Body of pancreas (tissue), 4 donors: ENCODE measurements around the gene PHLPP2. TPM values are rescaled to one million over a fixed set of nuclear protein-coding genes. Genes with fewer than 3 reads are reported as not detected.
A peak's percentile ranks its signal among the peaks of the same experiment; 100 is the strongest.

Experiments used
- ATAC-seq: fragments of 150-250 bp; one replicate; pipeline ENCODE4 v1.9.1; 2016
- DNase-seq, 4 donors: peaks; one replicate each; pipeline ENCODE4 v3.0.0-alpha.2; 2019
- H3K27ac ChIP-seq, 4 donors: fragments of 200-600 bp; sonication (generic); 1 replicate in 3 of 4; 2 replicates in 1 of 4; pipeline versions ENCODE4 v1.5.1 to v1.6.1; 2016 to 2019; ENCODE audit warnings: mild to moderate bottlenecking in 1 of 4, mixed read lengths in 1 of 4, moderate library complexity in 1 of 4
- H3K27me3 ChIP-seq, 2 donors: fragments of 200-600 bp; sonication (generic); one replicate each; pipeline ENCODE4 v1.6.0; 2016; ENCODE audit warnings: mild to moderate bottlenecking in 1 of 2
- H3K36me3 ChIP-seq, 2 donors: fragments of 200-600 bp; sonication (generic); replicated peaks in 1 of 2; 2 replicates each; pipeline ENCODE4 v1.5.1; 2016; ENCODE audit warnings: low read depth in 2 of 2; ENCODE audit not compliant: insufficient read depth in 1 of 2
- H3K4me1 ChIP-seq: fragments of 200-600 bp; sonication (generic); one replicate; pipeline ENCODE4 v1.6.0; 2016
- H3K4me3 ChIP-seq, 2 donors: fragments of 200-600 bp; sonication (generic); 1 replicate in 1 of 2; 2 replicates in 1 of 2; pipeline ENCODE4 v1.5.1; 2016 to 2019
- H3K9me3 ChIP-seq, 3 donors: fragments of 200-600 bp; sonication (generic); 1 replicate in 2 of 3; 2 replicates in 1 of 3; pipeline ENCODE4 v1.5.1; 2016
- CTCF ChIP-seq, 7 experiments: fragments of 450-650 bp in 4 of 7; fragments of 200-600 bp in 3 of 7; sonication (generic) in 3 of 7; IDR thresholded peaks; one replicate each; pipeline ENCODE4 v1.5.1; 2016 to 2019; ENCODE audit warnings: antibody characterized with exemption in 7 of 7
- POLR2A ChIP-seq, 3 donors: fragments of 450-650 bp; IDR thresholded peaks; one replicate each; pipeline ENCODE4 v1.6.1; 2016; ENCODE audit warnings: antibody characterized with exemption in 3 of 3, mild to moderate bottlenecking in 2 of 3
- WGBS, 2 donors: methylation state at CpG; one replicate each; pipeline ENCODE4 v1.1.5; 2017; 5-methylcytosine and 5-hydroxymethylcytosine counted together
- intact Hi-C: fragments of 100-400 bp; cut with DNase I; formaldehyde crosslinking; loops from one replicate; pipeline ENCODE4 v1.15.1; 2023
- total RNA-seq, 2 donors: library from RNA; depleted of rRNA; stranded (reverse); fragments of >200 nt; gene quantifications; one replicate each; pipeline ENCODE4 v1.1.0, GENCODE V29; 2016

The PHLPP2 gene
- total RNA-seq, 2 donors from 2014 or later, result 4.2 to 5.9 TPM

DNA sequence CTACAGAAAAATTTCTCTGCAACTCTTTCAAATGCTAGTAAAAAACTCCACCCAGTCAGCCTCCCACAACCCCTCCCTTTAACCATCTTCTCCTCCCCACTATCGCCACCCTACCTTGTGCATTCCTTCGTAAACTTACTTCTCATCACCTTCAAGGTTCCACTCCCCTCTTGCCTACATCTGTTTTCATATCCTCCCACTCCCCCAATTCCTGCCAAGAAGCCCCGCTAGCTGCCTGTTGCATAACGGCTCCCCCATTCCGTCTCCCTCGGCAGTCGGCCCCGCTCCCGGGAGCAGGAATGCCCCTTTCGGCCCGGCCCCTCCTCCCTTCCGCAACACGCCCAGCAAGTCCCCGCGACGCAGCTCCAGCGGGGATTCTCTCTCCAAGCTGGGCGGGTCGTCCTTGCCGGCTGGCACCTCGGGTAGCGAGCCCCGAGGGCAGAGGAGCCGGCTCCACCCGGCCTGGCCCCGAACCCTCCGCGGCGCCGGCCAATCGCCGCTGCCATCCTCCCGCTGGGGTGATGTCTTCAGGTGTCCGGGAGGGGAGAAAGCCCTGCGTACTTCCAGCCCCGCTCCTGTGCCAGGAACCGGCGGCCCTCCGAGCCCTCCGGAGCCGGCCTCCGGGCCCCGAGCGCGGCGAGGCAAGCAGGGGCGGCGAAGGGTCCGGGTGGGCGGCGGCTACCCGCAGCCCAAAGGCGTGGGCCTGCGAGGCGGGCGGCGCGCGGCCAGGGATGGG is 1.5 kb downstream of the PHLPP2 start:
- intact Hi-C loops, result no loop called here
- TF ChIP-seq CTCF (IDR thresholded peaks at IDR 0.05) (no peak), POLR2A (IDR thresholded peaks at IDR 0.05) (peak in 2 of 3 donors; percentile 46 to 52)
- 0% methylated on average over 16 to 45 of the region's 59 CpGs for WGBS, 2 donors
- Histone ChIP-seq H3K27ac (peak overlapping the region; percentile 75 to 86 (median 80)), H3K9me3 (no peaks in the 10 kb centered on the region), H3K27me3 (no peaks in the 10 kb centered on the region), H3K4me3 (peak overlapping the region; percentile 67 to 80), H3K4me1 (peaks cover 6% of the 10 kb centered on the region), H3K36me3 (no peaks in the 10 kb centered on the region)
- DNase-seq (peak; percentile 55 to 69 (median 68)), ATAC-seq (peak; percentile 38)

GRCh38 chr16:71721066-71721740 is 3.3 kb downstream of the PHLPP2 start:
- ATAC-seq (no peak), DNase-seq (no peak)
- no peaks in the 10 kb centered on the region for H3K27me3 ChIP-seq
- no peak overlapping the region for H3K4me3 ChIP-seq
- H3K27ac ChIP-seq, result no peak overlapping the region
- intact Hi-C loops, result no loop called here
- WGBS, 2 donors, result 73 to 74% methylated on average over 7 to 8 of the region's 8 CpGs
- no peaks in the 10 kb centered on the region for H3K9me3 ChIP-seq
- no peaks in the 10 kb centered on the region for H3K36me3 ChIP-seq
- peaks cover 6% of the 10 kb centered on the region for H3K4me1 ChIP-seq
- TF ChIP-seq POLR2A (IDR thresholded peaks at IDR 0.05) (no peak), CTCF (IDR thresholded peaks at IDR 0.05) (no peak)

GRCh38 chr16:71712501-71712900 is 12.0 kb downstream of the PHLPP2 start:
- ATAC-seq, result no peak
- no peak overlapping the region for H3K4me3 ChIP-seq
- H3K27ac ChIP-seq, result no peak overlapping the region
- H3K27me3 ChIP-seq, result no peaks in the 10 kb centered on the region
- 42 to 52% methylated on average over 1 of the region's 1 CpG for WGBS, 2 donors
- H3K4me1 ChIP-seq, result peaks cover 12% of the 10 kb centered on the region
- no peak for DNase-seq
- intact Hi-C loops, result no loop called here
- TF ChIP-seq CTCF (IDR thresholded peaks at IDR 0.05) (no peak), POLR2A (IDR thresholded peaks at IDR 0.05) (no peak)
- no peaks in the 10 kb centered on the region for H3K9me3 ChIP-seq
- no peaks in the 10 kb centered on the region for H3K36me3 ChIP-seq

DNA sequence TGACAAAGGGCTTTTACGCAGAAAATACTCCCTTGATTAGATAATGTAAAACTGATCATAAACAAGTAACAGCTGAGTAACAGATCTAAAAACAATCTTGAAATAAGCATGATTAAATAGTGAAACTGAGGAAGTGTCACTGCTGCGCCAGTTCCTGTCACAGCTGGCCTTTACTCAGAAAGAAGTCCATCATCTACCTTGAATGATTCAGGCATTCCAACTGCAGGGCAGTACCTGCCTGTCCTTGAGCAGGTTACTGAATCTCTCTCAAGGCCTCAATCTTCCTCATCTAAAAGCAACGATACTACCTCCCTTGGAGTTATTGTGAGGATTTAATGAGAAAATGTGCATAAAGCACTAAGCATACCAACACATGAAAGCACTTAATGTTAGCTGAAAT is 12.7 kb downstream of the PHLPP2 start:
- Histone ChIP-seq H3K27me3 (no peaks in the 10 kb centered on the region), H3K27ac (no peak overlapping the region), H3K36me3 (no peaks in the 10 kb centered on the region), H3K9me3 (no peaks in the 10 kb centered on the region), H3K4me3 (no peak overlapping the region), H3K4me1 (peaks cover 12% of the 10 kb centered on the region)
- 25 to 37% methylated on average over 3 of the region's 3 CpGs for WGBS, 2 donors
- no peak for ATAC-seq
- no peak for TF ChIP-seq POLR2A (IDR thresholded peaks at IDR 0.05)
- no peak for TF ChIP-seq CTCF (IDR thresholded peaks at IDR 0.05)
- intact Hi-C loops, result no loop called here
- no peak for DNase-seq
